Measurements from ENCODE around the gene ANKRD55.

Gene ANKRD55

DNA sequence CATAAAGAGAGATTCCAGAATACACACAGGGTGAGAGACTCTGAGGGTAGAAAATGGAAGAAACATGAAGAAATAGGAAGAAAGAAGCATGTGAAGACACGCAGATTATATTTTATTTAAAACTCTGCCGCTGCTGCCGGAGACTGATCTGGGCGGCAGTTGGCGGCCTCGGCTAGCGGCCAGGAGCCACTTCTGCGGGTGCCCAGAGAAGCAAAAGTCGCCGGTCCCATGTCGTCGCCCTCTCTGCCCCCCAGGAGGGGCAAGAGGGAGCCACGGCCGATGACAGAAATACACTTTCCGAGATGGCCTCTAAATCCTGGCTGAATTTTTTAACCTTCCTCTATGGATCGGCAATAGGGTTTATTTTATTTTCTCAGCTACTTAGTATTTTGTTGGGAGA, 40.9 kb downstream of the ANKRD55 start:
- no peak overlapping the region for H3K27ac ChIP-seq
- H3K9me3 ChIP-seq (ENCODE audit: severe bottlenecking): no peaks in the 10 kb centered on the region
- H3K4me3 ChIP-seq (ENCODE audit: low read depth, low read length): no peak overlapping the region
- H3K36me3 ChIP-seq: no peaks in the 10 kb centered on the region
- DNase-seq: no peak
- no peaks in the 10 kb centered on the region for H3K27me3 ChIP-seq (ENCODE audit: insufficient read depth, low read depth, severe bottlenecking)
- TF ChIP-seq, protein P1, sequence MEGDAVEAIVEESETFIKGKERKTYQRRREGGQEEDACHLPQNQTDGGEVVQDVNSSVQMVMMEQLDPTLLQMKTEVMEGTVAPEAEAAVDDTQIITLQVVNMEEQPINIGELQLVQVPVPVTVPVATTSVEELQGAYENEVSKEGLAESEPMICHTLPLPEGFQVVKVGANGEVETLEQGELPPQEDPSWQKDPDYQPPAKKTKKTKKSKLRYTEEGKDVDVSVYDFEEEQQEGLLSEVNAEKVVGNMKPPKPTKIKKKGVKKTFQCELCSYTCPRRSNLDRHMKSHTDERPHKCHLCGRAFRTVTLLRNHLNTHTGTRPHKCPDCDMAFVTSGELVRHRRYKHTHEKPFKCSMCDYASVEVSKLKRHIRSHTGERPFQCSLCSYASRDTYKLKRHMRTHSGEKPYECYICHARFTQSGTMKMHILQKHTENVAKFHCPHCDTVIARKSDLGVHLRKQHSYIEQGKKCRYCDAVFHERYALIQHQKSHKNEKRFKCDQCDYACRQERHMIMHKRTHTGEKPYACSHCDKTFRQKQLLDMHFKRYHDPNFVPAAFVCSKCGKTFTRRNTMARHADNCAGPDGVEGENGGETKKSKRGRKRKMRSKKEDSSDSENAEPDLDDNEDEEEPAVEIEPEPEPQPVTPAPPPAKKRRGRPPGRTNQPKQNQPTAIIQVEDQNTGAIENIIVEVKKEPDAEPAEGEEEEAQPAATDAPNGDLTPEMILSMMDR (IDR thresholded peaks at IDR 0.05; ENCODE audit: low read depth, low read length): no peak

DNA sequence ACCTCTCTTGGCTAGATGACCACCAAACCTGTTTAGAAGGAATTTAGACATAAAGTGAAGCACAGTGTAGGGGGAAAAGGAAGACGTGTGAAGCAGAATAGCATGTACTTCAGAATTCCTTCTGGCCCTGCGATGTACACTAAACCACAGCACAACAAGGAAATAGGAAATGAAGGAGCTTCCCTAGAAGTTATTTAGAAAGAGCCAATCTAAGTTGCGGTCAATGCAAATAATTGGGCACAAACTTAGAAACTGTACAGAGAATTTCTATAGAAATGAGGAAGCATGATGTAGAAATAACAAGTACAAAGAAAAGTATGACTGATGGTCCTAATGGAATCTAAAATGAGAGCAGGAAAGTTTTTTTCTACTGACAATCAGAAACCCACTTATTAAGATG, 41.5 kb downstream of the ANKRD55 start:
- no peaks in the 10 kb centered on the region for H3K36me3 ChIP-seq
- DNase-seq: no peak
- H3K9me3 ChIP-seq (ENCODE audit: severe bottlenecking): no peaks in the 10 kb centered on the region
- H3K27ac ChIP-seq: no peak overlapping the region
- H3K27me3 ChIP-seq (ENCODE audit: insufficient read depth, low read depth, severe bottlenecking): no peaks in the 10 kb centered on the region
- TF ChIP-seq, protein P1 (IDR thresholded peaks at IDR 0.05; ENCODE audit: low read depth, low read length): no peak
- H3K4me3 ChIP-seq (ENCODE audit: low read depth, low read length): no peak overlapping the region

DNA sequence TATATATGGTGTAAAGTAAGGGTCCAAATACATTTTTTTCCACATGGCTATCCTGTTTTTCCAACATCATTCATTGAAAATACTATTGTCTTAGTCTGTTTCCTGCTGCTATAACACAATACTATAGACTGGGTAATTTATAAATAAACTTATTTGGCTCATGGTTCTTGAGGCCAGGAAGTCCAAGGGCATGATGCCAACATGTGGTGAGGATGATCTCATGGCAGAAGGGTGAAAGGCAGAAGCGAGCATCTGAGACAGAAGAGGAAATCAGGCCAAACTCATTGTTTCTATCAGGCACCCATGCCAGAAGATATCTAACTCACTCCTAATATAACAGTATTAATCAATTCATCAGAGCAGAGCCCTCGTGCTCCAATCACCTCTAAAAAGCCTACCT, 42.6 kb downstream of the ANKRD55 start:
- H3K9me3 ChIP-seq (ENCODE audit: severe bottlenecking): no peaks in the 10 kb centered on the region
- no peak overlapping the region for H3K27ac ChIP-seq
- DNase-seq: no peak
- H3K27me3 ChIP-seq (ENCODE audit: insufficient read depth, low read depth, severe bottlenecking): no peaks in the 10 kb centered on the region
- H3K36me3 ChIP-seq: no peaks in the 10 kb centered on the region
- TF ChIP-seq, protein P1 (IDR thresholded peaks at IDR 0.05; ENCODE audit: low read depth, low read length): no peak
- H3K4me3 ChIP-seq (ENCODE audit: low read depth, low read length): no peak overlapping the region

DNA sequence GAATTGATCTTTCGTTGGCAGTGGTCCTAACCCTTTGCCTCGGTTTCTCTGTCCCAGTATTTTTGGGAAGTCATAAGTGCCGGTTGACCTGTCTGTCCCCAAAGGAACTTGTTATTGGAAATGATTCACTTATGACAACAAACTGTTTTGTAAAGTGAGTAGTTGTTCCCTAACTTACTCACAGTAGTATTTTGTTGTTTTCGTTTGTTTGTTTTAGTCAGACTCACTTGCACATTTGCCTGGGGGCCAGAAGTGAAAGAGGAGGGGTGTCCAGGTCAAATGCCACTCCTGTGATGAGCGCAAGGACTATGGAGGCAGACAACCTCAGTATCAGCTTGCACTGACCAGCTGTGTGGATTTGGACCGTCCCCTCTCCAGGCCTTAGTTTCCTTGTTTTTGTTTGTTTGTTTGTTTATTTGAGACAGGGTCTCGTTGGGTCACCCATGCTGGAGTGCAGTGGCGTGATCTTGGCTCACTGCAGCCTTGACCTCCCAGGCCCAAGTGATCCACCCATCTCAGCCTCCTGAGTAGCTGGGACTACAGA, 47.3 kb downstream of the ANKRD55 start:
- no peak overlapping the region for H3K27ac ChIP-seq
- H3K4me3 ChIP-seq (ENCODE audit: low read depth, low read length): no peak overlapping the region
- TF ChIP-seq, protein P1 (IDR thresholded peaks at IDR 0.05; ENCODE audit: low read depth, low read length): no peak

DNA sequence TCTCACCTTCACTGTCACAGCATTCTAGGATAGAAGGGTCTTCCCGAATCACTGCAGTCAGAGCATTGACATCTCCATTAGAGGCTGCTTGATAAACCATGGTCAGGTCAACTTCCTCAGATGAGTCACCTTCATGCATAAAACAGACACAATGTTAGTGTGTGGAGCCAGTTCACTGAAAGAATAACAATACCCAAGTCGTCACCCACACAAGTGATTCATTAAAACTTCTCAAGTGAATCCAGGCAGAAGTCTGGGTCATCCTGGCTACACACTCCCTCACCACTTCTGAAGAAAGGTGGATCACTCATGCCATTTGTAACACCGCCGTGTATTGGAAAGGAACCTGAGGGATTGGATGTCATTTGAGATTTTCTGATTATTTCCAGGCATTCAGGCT, 49.6 kb downstream of the ANKRD55 start:
- no peak for DNase-seq
- TF ChIP-seq, protein P1 (IDR thresholded peaks at IDR 0.05; ENCODE audit: low read depth, low read length): no peak
- Histone ChIP-seq H3K27me3 (ENCODE audit: insufficient read depth, low read depth, severe bottlenecking) (no peaks in the 10 kb centered on the region), H3K4me3 (ENCODE audit: low read depth, low read length) (no peak overlapping the region), H3K9me3 (ENCODE audit: severe bottlenecking) (no peaks in the 10 kb centered on the region), H3K27ac (no peak overlapping the region), H3K36me3 (no peaks in the 10 kb centered on the region)

More for the DNA sequence above, 47.3 kb downstream of the ANKRD55 start:
- H3K36me3 ChIP-seq: no peaks in the 10 kb centered on the region
- DNase-seq: no peak
- H3K27me3 ChIP-seq (ENCODE audit: insufficient read depth, low read depth, severe bottlenecking): no peaks in the 10 kb centered on the region
- H3K9me3 ChIP-seq (ENCODE audit: severe bottlenecking): no peaks in the 10 kb centered on the region

DNA sequence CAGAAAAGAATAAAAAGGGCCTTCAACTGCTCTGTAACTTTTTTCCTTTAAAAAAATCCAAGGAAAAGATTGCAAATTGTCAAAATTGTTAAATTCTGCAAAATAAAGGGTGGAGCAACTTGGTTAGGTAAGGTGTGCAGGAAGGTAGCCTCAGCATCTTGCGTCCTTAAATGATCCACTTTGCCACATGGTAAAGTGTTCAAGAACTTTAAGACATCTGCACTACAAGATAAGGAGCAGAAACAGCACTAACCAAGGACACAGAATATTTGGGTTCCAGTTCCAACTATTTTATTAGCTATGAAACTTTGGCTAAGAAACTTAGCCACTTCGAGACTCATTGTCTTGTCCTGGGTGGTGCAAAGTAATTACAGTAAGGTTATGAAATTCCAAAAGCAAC, 53.7 kb downstream of the ANKRD55 start:
- no peaks in the 10 kb centered on the region for H3K36me3 ChIP-seq
- H3K27ac ChIP-seq: no peak overlapping the region

More for the DNA sequence above, 53.7 kb downstream of the ANKRD55 start:
- no peaks in the 10 kb centered on the region for H3K9me3 ChIP-seq (ENCODE audit: severe bottlenecking)
- no peaks in the 10 kb centered on the region for H3K27me3 ChIP-seq (ENCODE audit: insufficient read depth, low read depth, severe bottlenecking)
- H3K4me3 ChIP-seq (ENCODE audit: low read depth, low read length): no peak overlapping the region
- TF ChIP-seq, protein P1 (IDR thresholded peaks at IDR 0.05; ENCODE audit: low read depth, low read length): no peak
- DNase-seq: no peak

Data from WERI-Rb-1 (cell line).